Gastrocnemius medialis (tissue), 4 donors: ENCODE results near the gene SWAP70.

Experiments used
- CTCF ChIP-seq, 5 experiments: fragments of 450-650 bp in 3 of 5; fragments of 200-600 bp in 2 of 5; sonication (generic) in 2 of 5; IDR thresholded peaks in 4 of 5; conservative IDR thresholded peaks in 1 of 5; 1 replicate in 4 of 5; 2 replicates in 1 of 5; pipeline ENCODE4 v1.5.1; 2016 to 2019; ENCODE audit warnings: antibody characterized with exemption in 5 of 5, mild to moderate bottlenecking in 3 of 5, moderate library complexity in 3 of 5
- POLR2A ChIP-seq, 2 donors: fragments of 450-650 bp; IDR thresholded peaks; one replicate each; pipeline ENCODE4 v1.6.1; 2017; ENCODE audit warnings: antibody characterized with exemption in 2 of 2, mild to moderate bottlenecking in 2 of 2, moderate library complexity in 2 of 2

GRCh38 chr11:9662273-9662672, 1.6 kb upstream of the SWAP70 start:
- TF ChIP-seq CTCF (IDR thresholded peaks at IDR 0.05 in 4 of 5, conservative IDR thresholded peaks at IDR 0.05 in 1 of 5) (no peak), POLR2A (IDR thresholded peaks at IDR 0.05) (no peak)
